ENCODE measurements around the gene ARMC2.

DNA sequence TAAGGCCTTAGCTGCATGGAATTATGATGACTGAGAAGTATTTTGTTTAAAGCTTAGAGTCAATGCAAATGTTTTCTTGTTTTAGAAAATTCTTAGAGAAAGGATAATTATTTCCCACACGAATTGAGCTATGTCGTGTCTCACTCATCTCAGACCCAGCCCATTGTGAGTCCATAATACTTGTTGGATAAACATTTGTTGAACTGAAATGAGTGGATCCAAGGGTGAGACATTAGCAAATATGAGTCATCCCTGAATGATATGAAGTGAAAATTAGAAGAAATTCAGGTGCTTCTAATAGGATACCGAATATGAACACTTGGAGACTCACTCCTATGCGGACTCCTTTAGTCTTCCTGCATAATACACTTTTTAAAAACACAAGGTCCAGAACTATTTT, 41.6 kb upstream of the ARMC2 start:
- TF ChIP-seq POLR2AphosphoS5 (IDR thresholded peaks at IDR 0.05; ENCODE audit: low read depth, low read length) (no peak), SIN3A (IDR thresholded peaks at IDR 0.05; ENCODE audit: borderline replicate concordance, insufficient read depth, low read length) (no peak)
